Inflammatory macrophage treated with lipopolysaccharide for 1 hour (primary cell): ENCODE measurements around the gene TAGLN2.

ENCODE experiments used
- DNase-seq, 2 donors: peaks; one replicate each; pipeline ENCODE4 v3.0.0-alpha.2; 2020 to 2022

Gene TAGLN2

GRCh38 chr1:159935305-159935704 is 10.0 kb upstream of the TAGLN2 start:
- DNase-seq = no peak

GRCh38 chr1:159934136-159935039 is 9.1 kb upstream of the TAGLN2 start:
- no peak for DNase-seq

GRCh38 chr1:159933347-159933746 is 8.0 kb upstream of the TAGLN2 start:
- DNase-seq = no peak

GRCh38 chr1:159932296-159933285 is 7.3 kb upstream of the TAGLN2 start:
- DNase-seq = no peak

- no peak for DNase-seq
These were observed 6.5 kb upstream of the TAGLN2 start for GRCh38 chr1:159931795-159932173.

GRCh38 chr1:159931101-159931794 is 5.9 kb upstream of the TAGLN2 start:
- no peak for DNase-seq

- DNase-seq = no peak
These were observed 5.3 kb upstream of the TAGLN2 start for GRCh38 chr1:159930634-159931033.

GRCh38 chr1:159930216-159930615 is 4.9 kb upstream of the TAGLN2 start:
- no peak for DNase-seq

GRCh38 chr1:159929155-159930051 is 4.1 kb upstream of the TAGLN2 start:
- no peak for DNase-seq

GRCh38 chr1:159928491-159929050 is 3.3 kb upstream of the TAGLN2 start:
- no peak for DNase-seq

GRCh38 chr1:159927849-159928431 is 2.6 kb upstream of the TAGLN2 start:
- peak in 1 of 2 donors; percentile 25 for DNase-seq

GRCh38 chr1:159927211-159927848 is 2.0 kb upstream of the TAGLN2 start:
- no peak for DNase-seq

GRCh38 chr1:159925719-159926078 is 392 bp upstream of the TAGLN2 start:
- DNase-seq = peak in 1 of 2 donors; percentile 20

- peak; percentile 82 to 84 for DNase-seq
These were observed 1.1 kb downstream of the TAGLN2 start for GRCh38 chr1:159924025-159924790.

- peak; percentile 93 to 95 for DNase-seq
These were observed 1.9 kb downstream of the TAGLN2 start for GRCh38 chr1:159923203-159924024.

GRCh38 chr1:159922511-159923202 is 2.6 kb downstream of the TAGLN2 start:
- DNase-seq = no peak

- peak in 1 of 2 donors; percentile 48 for DNase-seq
These were observed 3.4 kb downstream of the TAGLN2 start for GRCh38 chr1:159921700-159922504.
